Astrocyte (in vitro differentiated cells and primary cell): ENCODE data around the gene CLEC1A. TPM values are rescaled to one million over a fixed set of nuclear protein-coding genes. Genes with fewer than 3 reads are reported as not detected.

Experiments used
- DNase-seq: peaks from one replicate; pipeline ENCODE4 v3.0.0-alpha.2; 2010; ENCODE audit warnings: low read depth
- FAIRE-seq: peaks from 2 replicates; lab custom pipeline; 2011; peaks lifted over from hg19 to GRCh38; lab: Jason Lieb, UNC
- H2AFZ ChIP-seq: 2 replicates; pipeline ENCODE4 v1.6.0; 2012; ENCODE audit warnings: low read depth, low read length, inconsistent platforms
- H3K27ac ChIP-seq: 2 replicates; pipeline ENCODE4 v1.5.1; 2011; ENCODE audit warnings: low read depth, low read length, inconsistent platforms
- H3K27me3 ChIP-seq: 2 replicates; pipeline ENCODE4 v1.6.0; 2011; ENCODE audit warnings: low read length, inconsistent platforms; ENCODE audit not compliant: insufficient read depth
- H3K36me3 ChIP-seq: 2 replicates; pipeline ENCODE4 v1.5.1; 2011; ENCODE audit warnings: low read length, inconsistent platforms; ENCODE audit not compliant: insufficient read depth
- H3K4me1 ChIP-seq: 2 replicates; pipeline ENCODE4 v1.5.1; 2011; ENCODE audit warnings: low read length, inconsistent platforms; ENCODE audit not compliant: insufficient read depth
- H3K4me2 ChIP-seq: 2 replicates; pipeline ENCODE4 v1.6.0; 2012; ENCODE audit warnings: low read length, inconsistent platforms
- H3K4me3 ChIP-seq: 2 replicates; pipeline ENCODE4 v1.5.1; 2011; ENCODE audit warnings: low read depth, mild to moderate bottlenecking, low read length, inconsistent platforms; ENCODE audit not compliant: insufficient read depth
- H3K79me2 ChIP-seq: 2 replicates; pipeline ENCODE4 v1.6.0; 2012; ENCODE audit warnings: mild to moderate bottlenecking, low read length, inconsistent platforms; ENCODE audit not compliant: insufficient read depth
- H3K9ac ChIP-seq: 2 replicates; pipeline ENCODE4 v1.6.0; 2012; ENCODE audit warnings: mild to moderate bottlenecking, low read length, inconsistent platforms
- H3K9me3 ChIP-seq: 2 replicates; pipeline ENCODE4 v1.5.1; 2012; ENCODE audit warnings: low read depth, mild to moderate bottlenecking, low read length, inconsistent platforms; ENCODE audit not compliant: insufficient read depth
- H4K20me1 ChIP-seq: 2 replicates; pipeline ENCODE4 v1.6.0; 2012; ENCODE audit warnings: low read length, inconsistent platforms; ENCODE audit not compliant: insufficient read depth
- H3K27ac Mint-ChIP-seq: one replicate; pipeline ENCODE4 v1.8.0; 2021; ENCODE audit warnings: mild to moderate bottlenecking, mixed read lengths; ENCODE audit not compliant: unreplicated experiment
- H3K27me3 Mint-ChIP-seq: one replicate; pipeline ENCODE4 v1.8.0; 2021; ENCODE audit warnings: low read depth, mixed read lengths; ENCODE audit not compliant: unreplicated experiment
- H3K36me3 Mint-ChIP-seq: one replicate; pipeline ENCODE4 v1.8.0; 2021; ENCODE audit warnings: low read depth, mixed read lengths; ENCODE audit not compliant: unreplicated experiment
- H3K4me1 Mint-ChIP-seq: one replicate; pipeline ENCODE4 v1.8.0; 2021; ENCODE audit warnings: low read depth, mixed read lengths; ENCODE audit not compliant: unreplicated experiment
- H3K4me3 Mint-ChIP-seq: one replicate; pipeline ENCODE4 v1.8.0; 2021; ENCODE audit warnings: mild to moderate bottlenecking, moderate library complexity, mixed read lengths; ENCODE audit not compliant: unreplicated experiment
- H3K9me3 Mint-ChIP-seq: one replicate; pipeline ENCODE4 v1.8.0; 2021; ENCODE audit warnings: mild to moderate bottlenecking, mixed read lengths; ENCODE audit not compliant: unreplicated experiment
- EZH2 ChIP-seq: IDR thresholded peaks from 2 replicates; pipeline ENCODE4 v1.6.1; 2012; ENCODE audit warnings: mild to moderate bottlenecking, low read length, inconsistent platforms; ENCODE audit not compliant: insufficient read depth
- total RNA-seq: library from RNA; stranded (reverse); gene quantifications from 2 replicates; pipeline ENCODE4 v1.2.1, GENCODE V29; 2021
- TF ChIP-seq, protein P1 (sequence below): IDR thresholded peaks from 2 replicates; pipeline ENCODE4 v1.5.1; 2011; ENCODE audit warnings: low read depth, mild to moderate bottlenecking, inconsistent platforms, low read length, moderate library complexity; ENCODE audit not compliant: insufficient read depth

Gene CLEC1A
- total RNA-seq, 1 donor from 2014 or later = not detected

- Mint-ChIP-seq H3K27me3 (no peaks in the 10 kb centered on the region), H3K27ac (no peak overlapping the region), H3K9me3 (no peaks in the 10 kb centered on the region), H3K4me1 (no peaks in the 10 kb centered on the region), H3K4me3 (no peak overlapping the region), H3K36me3 (no peaks in the 10 kb centered on the region)
- no peak overlapping the region for H3K9ac ChIP-seq
- H3K27me3 ChIP-seq = no peaks in the 10 kb centered on the region
- no peaks in the 10 kb centered on the region for H4K20me1 ChIP-seq
- no peaks in the 10 kb centered on the region for H3K79me2 ChIP-seq
- no peaks in the 10 kb centered on the region for H3K36me3 ChIP-seq
- DNase-seq (no peak), FAIRE-seq (no peak)
- H2AFZ ChIP-seq = no peak overlapping the region
- H3K4me1 ChIP-seq = no peaks in the 10 kb centered on the region
- H3K4me3 ChIP-seq = no peak overlapping the region
- H3K27ac ChIP-seq = no peak overlapping the region
- no peak for TF ChIP-seq EZH2
- TF ChIP-seq, protein P1, sequence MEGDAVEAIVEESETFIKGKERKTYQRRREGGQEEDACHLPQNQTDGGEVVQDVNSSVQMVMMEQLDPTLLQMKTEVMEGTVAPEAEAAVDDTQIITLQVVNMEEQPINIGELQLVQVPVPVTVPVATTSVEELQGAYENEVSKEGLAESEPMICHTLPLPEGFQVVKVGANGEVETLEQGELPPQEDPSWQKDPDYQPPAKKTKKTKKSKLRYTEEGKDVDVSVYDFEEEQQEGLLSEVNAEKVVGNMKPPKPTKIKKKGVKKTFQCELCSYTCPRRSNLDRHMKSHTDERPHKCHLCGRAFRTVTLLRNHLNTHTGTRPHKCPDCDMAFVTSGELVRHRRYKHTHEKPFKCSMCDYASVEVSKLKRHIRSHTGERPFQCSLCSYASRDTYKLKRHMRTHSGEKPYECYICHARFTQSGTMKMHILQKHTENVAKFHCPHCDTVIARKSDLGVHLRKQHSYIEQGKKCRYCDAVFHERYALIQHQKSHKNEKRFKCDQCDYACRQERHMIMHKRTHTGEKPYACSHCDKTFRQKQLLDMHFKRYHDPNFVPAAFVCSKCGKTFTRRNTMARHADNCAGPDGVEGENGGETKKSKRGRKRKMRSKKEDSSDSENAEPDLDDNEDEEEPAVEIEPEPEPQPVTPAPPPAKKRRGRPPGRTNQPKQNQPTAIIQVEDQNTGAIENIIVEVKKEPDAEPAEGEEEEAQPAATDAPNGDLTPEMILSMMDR = no peak
- H3K9me3 ChIP-seq = no peaks in the 10 kb centered on the region
- no peak overlapping the region for H3K4me2 ChIP-seq
Measured at GRCh38 chr12:10058387-10058786, 40.4 kb downstream of the CLEC1A start.

DNA sequence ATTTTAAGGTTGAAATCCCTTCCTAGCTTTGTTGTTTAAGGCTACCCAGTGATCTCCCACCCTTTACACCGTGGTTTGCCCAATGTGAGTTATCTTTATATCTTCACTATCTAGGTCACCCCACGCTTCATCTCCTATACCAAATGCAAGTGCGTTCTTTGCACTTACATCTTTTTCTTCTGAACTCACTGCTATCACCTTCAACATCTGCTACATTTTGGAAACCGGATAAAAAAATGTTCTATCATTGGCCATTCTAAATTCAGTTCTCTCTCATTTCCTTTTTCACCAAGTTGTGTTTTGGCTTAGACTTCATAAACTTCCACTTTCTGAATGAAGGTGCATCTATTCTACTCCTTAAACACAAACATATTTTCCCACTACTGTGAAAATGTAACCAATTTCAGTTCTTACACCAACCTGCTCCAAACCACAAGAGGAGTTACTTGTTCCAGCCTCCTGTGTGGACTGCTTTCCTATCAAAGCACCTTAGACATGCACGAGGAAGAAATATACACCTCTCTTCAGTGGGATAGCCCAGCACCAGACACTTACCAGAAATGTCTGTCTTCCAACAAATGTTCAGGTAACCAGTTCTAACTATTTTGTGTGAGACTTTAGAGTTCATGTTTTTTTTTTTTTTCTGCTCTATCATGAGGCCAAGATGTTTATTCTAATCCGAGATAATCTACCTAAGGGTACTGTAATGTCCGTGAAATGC lies 46.4 kb downstream of the CLEC1A start:
- Histone ChIP-seq H3K27me3 (no peaks in the 10 kb centered on the region), H3K36me3 (no peaks in the 10 kb centered on the region), H3K4me1 (no peaks in the 10 kb centered on the region), H3K27ac (no peak overlapping the region), H3K4me2 (no peak overlapping the region), H2AFZ (no peak overlapping the region), H3K9ac (no peak overlapping the region), H4K20me1 (no peaks in the 10 kb centered on the region), H3K4me3 (no peak overlapping the region), H3K79me2 (no peaks in the 10 kb centered on the region), H3K9me3 (no peaks in the 10 kb centered on the region)
- TF ChIP-seq, protein P1 = no peak
- TF ChIP-seq EZH2 = no peak
- no peak overlapping the region for H3K4me3 Mint-ChIP-seq
- no peaks in the 10 kb centered on the region for H3K4me1 Mint-ChIP-seq
- FAIRE-seq = no peak
- H3K27me3 Mint-ChIP-seq = no peaks in the 10 kb centered on the region
- H3K36me3 Mint-ChIP-seq = no peaks in the 10 kb centered on the region
- no peak for DNase-seq
- no peaks in the 10 kb centered on the region for H3K9me3 Mint-ChIP-seq
- no peak overlapping the region for H3K27ac Mint-ChIP-seq

- no peaks in the 10 kb centered on the region for H3K9me3 Mint-ChIP-seq
- no peaks in the 10 kb centered on the region for H3K4me1 Mint-ChIP-seq
- no peak overlapping the region for H3K27ac Mint-ChIP-seq
- H3K36me3 Mint-ChIP-seq = no peaks in the 10 kb centered on the region
- Histone ChIP-seq H2AFZ (no peak overlapping the region), H3K4me3 (no peak overlapping the region), H3K9me3 (no peaks in the 10 kb centered on the region), H4K20me1 (no peaks in the 10 kb centered on the region), H3K4me1 (no peaks in the 10 kb centered on the region), H3K36me3 (no peaks in the 10 kb centered on the region), H3K27me3 (peaks cover 2% of the 10 kb centered on the region), H3K27ac (no peak overlapping the region), H3K79me2 (no peaks in the 10 kb centered on the region), H3K9ac (no peak overlapping the region), H3K4me2 (no peak overlapping the region)
- DNase-seq (no peak), FAIRE-seq (no peak)
- no peak overlapping the region for H3K4me3 Mint-ChIP-seq
- no peak for TF ChIP-seq EZH2
- TF ChIP-seq, protein P1 = no peak
- no peaks in the 10 kb centered on the region for H3K27me3 Mint-ChIP-seq
Measured at GRCh38 chr12:10048526-10048925, 50.3 kb downstream of the CLEC1A start.
